ENCODE measurements around the gene ERN1. TPM values are rescaled to one million over a fixed set of nuclear protein-coding genes. Genes with fewer than 3 reads are reported as not detected.

The ERN1 gene
- polyA plus RNA-seq, 3 donors, result 11.0 to 27.5 (median 13.7) TPM

- Mint-ChIP-seq H3K36me3 (peaks cover 91 to 99% of the 10 kb centered on the region in 2 donors), H3K4me1 (no peaks in the 10 kb centered on the region), H3K4me3 (no peak overlapping the region), H3K27me3 (ENCODE audit: low read depth in 3 of 3) (no peaks in the 10 kb centered on the region), H3K27ac (no peak overlapping the region), H3K9me3 (no peaks in the 10 kb centered on the region)
- Histone ChIP-seq H3K4me2 (replicated peaks; ENCODE audit: extremely low read depth, low read length, poor library complexity, severe bottlenecking) (no peak overlapping the region), H3K27ac (ENCODE audit: low read depth in 1 of 2, low read length in 2 of 2) (no peak overlapping the region), H3K4me3 (replicated peaks in 1 of 3; ENCODE audit: low read depth in 2 of 3, low read length in 3 of 3) (no peak overlapping the region), H4K20me1 (ENCODE audit: insufficient read depth, low read length) (no peaks in the 10 kb centered on the region), H3K4me1 (ENCODE audit: control insufficient read depth in 1 of 2, insufficient read depth in 2 of 2, low read length in 2 of 2) (no peaks in the 10 kb centered on the region), H2AFZ (ENCODE audit: insufficient read depth, low read depth, low read length, poor library complexity, severe bottlenecking) (no peak overlapping the region), H3K9ac (ENCODE audit: insufficient read depth, low read length, poor library complexity, severe bottlenecking) (no peak overlapping the region), H3K27me3 (ENCODE audit: control insufficient read depth in 2 of 2, insufficient read depth in 2 of 2, low read length in 2 of 2) (no peaks in the 10 kb centered on the region), H3K79me2 (ENCODE audit: insufficient read depth, low read length) (no peaks in the 10 kb centered on the region), H3K9me3 (replicated peaks in 1 of 2; ENCODE audit: control insufficient read depth in 1 of 2, insufficient read depth in 1 of 2, low read length in 2 of 2) (no peaks in the 10 kb centered on the region), H3K36me3 (replicated peaks in 1 of 2; ENCODE audit: control insufficient read depth in 1 of 2, insufficient read depth in 2 of 2, low read length in 2 of 2) (peaks cover 90 to 100% of the 10 kb centered on the region in 2 donors)
- no peak for DNase-seq
- intact Hi-C loops (cut with micrococcal nuclease), result no loop called here
- no peak for TF ChIP-seq CTCF (IDR thresholded peaks at IDR 0.05)
- 100% methylated on average over 3 of the region's 13 CpGs for WGBS (ENCODE audit: insufficient coverage)
Observed at GRCh38 chr17:64045176-64045575, 84.8 kb downstream of the ERN1 start.

DNA sequence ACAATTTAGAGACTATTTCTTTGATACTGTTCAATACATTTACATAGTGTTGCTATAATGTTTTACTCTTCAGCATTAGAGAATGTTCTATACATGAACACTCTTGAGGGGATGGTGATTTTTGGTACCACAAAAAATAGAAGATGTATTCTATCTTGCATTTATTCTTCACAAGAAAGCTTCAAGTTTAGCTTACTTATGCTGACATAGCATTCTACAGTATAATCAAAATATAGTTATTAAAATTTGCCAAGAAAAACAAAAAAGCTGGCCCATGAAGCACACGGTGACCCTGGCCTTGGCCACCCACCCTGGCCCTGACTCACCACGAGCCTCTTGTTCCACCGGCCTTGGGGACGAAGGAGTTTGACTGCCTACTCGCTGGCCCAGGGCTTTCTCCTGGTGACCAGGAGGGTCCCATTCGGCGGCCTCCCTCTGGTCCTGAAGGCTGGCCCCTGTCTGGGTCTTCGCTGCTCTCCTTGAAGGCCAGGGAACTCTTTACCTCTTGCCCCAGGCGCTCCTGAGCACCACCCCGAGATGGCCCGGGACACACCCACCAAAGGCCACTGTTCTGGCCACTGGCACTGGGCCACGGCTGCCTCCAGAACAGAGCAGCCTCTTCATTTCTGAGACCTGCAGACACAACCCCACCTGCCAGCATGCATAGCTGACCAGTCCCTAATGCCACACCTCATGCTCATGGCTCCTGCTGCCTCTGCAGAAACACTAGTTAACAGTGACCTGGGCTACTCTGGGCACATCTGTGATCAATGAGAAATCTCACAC lies 87.1 kb downstream of the ERN1 start:
- no peak overlapping the region for H3K4me2 ChIP-seq (replicated peaks; ENCODE audit: extremely low read depth, low read length, poor library complexity, severe bottlenecking)
- no peaks in the 10 kb centered on the region for H3K79me2 ChIP-seq (ENCODE audit: insufficient read depth, low read length)
- Mint-ChIP-seq H3K4me1 (no peaks in the 10 kb centered on the region), H3K9me3 (no peaks in the 10 kb centered on the region), H3K4me3 (no peak overlapping the region), H3K36me3 (peaks cover 87 to 97% of the 10 kb centered on the region in 2 donors), H3K27me3 (ENCODE audit: low read depth in 3 of 3) (no peaks in the 10 kb centered on the region), H3K27ac (no peak overlapping the region)
- over 99% methylated on average over 11 of the region's 12 CpGs for WGBS (ENCODE audit: insufficient coverage)
- H3K9ac ChIP-seq (ENCODE audit: insufficient read depth, low read length, poor library complexity, severe bottlenecking), result no peak overlapping the region
- H3K4me3 ChIP-seq (replicated peaks in 1 of 3; ENCODE audit: low read depth in 2 of 3, low read length in 3 of 3), result no peak overlapping the region
- H3K36me3 ChIP-seq (replicated peaks in 1 of 2; ENCODE audit: control insufficient read depth in 1 of 2, insufficient read depth in 2 of 2, low read length in 2 of 2), result peaks cover 85 to 100% of the 10 kb centered on the region in 2 donors
- H3K4me1 ChIP-seq (ENCODE audit: control insufficient read depth in 1 of 2, insufficient read depth in 2 of 2, low read length in 2 of 2), result no peaks in the 10 kb centered on the region
- no peaks in the 10 kb centered on the region for H3K9me3 ChIP-seq (replicated peaks in 1 of 2; ENCODE audit: control insufficient read depth in 1 of 2, insufficient read depth in 1 of 2, low read length in 2 of 2)
- no peaks in the 10 kb centered on the region for H3K27me3 ChIP-seq (ENCODE audit: control insufficient read depth in 2 of 2, insufficient read depth in 2 of 2, low read length in 2 of 2)
- no peak for DNase-seq
- intact Hi-C loops (cut with micrococcal nuclease), result no loop called here
- no peak overlapping the region for H2AFZ ChIP-seq (ENCODE audit: insufficient read depth, low read depth, low read length, poor library complexity, severe bottlenecking)
- H4K20me1 ChIP-seq (ENCODE audit: insufficient read depth, low read length), result no peaks in the 10 kb centered on the region
- TF ChIP-seq CTCF (IDR thresholded peaks at IDR 0.05), result no peak
- no peak overlapping the region for H3K27ac ChIP-seq (ENCODE audit: low read depth in 1 of 2, low read length in 2 of 2)
